ENCODE data around the gene S100A13. TPM values are rescaled to one million over a fixed set of nuclear protein-coding genes. Genes with fewer than 3 reads are reported as not detected.

Gene S100A13
- total and polyA plus RNA-seq, 9 of the 15 experiments (the other 6 are each of a cell fraction or from before 2014, with no cell fraction given) = 41.9 to 129 (median 58.0) TPM

GRCh38 chr1:153670859-153671627, 43.7 kb upstream of the S100A13 start, which contains the start of gene ILF2 (continued):
- TF ChIP-seq FOXK2 (conservative IDR thresholded peaks at IDR 0.05 in 1 of 2, IDR thresholded peaks at IDR 0.05 in 1 of 2; ENCODE audit: low read depth in 2 of 2) = peak in 1 of 2 experiments; percentile 74; a peak in 2 of 4 replicates
- peak; percentile 64 to 86 for TF ChIP-seq MNT (conservative IDR thresholded peaks at IDR 0.05)
- no peak for TF ChIP-seq ZNF311 (CRISPR knock-in tag; IDR thresholded peaks at IDR 0.05)
- TF ChIP-seq DPF2 (IDR thresholded peaks at IDR 0.05) = no peak; the same call in 1 of the 2 replicates
- no peak for TF ChIP-seq NR2C2 (CRISPR knock-in tag; IDR thresholded peaks at IDR 0.05)
- TF ChIP-seq NR2C2 (tag; IDR thresholded peaks at IDR 0.05) = peak; percentile 62; the same call in 1 of the 2 replicates
- peak; percentile 95 for TF ChIP-seq NFRKB (IDR thresholded peaks at IDR 0.05; ENCODE audit: low read depth)
- no peak for TF ChIP-seq ZKSCAN8 (CRISPR knock-in tag; IDR thresholded peaks at IDR 0.05)
- TF ChIP-seq, protein P1, sequence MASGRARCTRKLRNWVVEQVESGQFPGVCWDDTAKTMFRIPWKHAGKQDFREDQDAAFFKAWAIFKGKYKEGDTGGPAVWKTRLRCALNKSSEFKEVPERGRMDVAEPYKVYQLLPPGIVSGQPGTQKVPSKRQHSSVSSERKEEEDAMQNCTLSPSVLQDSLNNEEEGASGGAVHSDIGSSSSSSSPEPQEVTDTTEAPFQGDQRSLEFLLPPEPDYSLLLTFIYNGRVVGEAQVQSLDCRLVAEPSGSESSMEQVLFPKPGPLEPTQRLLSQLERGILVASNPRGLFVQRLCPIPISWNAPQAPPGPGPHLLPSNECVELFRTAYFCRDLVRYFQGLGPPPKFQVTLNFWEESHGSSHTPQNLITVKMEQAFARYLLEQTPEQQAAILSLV (tag; IDR thresholded peaks at IDR 0.05) = no peak
- TF ChIP-seq, protein P2, sequence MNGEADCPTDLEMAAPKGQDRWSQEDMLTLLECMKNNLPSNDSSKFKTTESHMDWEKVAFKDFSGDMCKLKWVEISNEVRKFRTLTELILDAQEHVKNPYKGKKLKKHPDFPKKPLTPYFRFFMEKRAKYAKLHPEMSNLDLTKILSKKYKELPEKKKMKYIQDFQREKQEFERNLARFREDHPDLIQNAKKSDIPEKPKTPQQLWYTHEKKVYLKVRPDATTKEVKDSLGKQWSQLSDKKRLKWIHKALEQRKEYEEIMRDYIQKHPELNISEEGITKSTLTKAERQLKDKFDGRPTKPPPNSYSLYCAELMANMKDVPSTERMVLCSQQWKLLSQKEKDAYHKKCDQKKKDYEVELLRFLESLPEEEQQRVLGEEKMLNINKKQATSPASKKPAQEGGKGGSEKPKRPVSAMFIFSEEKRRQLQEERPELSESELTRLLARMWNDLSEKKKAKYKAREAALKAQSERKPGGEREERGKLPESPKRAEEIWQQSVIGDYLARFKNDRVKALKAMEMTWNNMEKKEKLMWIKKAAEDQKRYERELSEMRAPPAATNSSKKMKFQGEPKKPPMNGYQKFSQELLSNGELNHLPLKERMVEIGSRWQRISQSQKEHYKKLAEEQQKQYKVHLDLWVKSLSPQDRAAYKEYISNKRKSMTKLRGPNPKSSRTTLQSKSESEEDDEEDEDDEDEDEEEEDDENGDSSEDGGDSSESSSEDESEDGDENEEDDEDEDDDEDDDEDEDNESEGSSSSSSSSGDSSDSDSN (IDR thresholded peaks at IDR 0.05; ENCODE audit: borderline replicate concordance in 1 of 2, low read depth in 2 of 2, low read length in 2 of 2) = 0 out of 4 replicates have a peak, but pooled peaks of 1 of the 2 experiments have one; percentile 37
- TF ChIP-seq ZNF274 (IDR thresholded peaks at IDR 0.05; ENCODE audit: borderline replicate concordance, low read depth, low read length) = peak; percentile 67
- peak; percentile 99 for TF ChIP-seq LCOR (CRISPR knock-in tag; IDR thresholded peaks at IDR 0.05)
- no peak for TF ChIP-seq DDX20 (tag; IDR thresholded peaks at IDR 0.05; ENCODE audit: low read depth)
- peak; percentile 95 for TF ChIP-seq SP1 (CRISPR knock-in tag; IDR thresholded peaks at IDR 0.05)
- TF ChIP-seq, protein P3, sequence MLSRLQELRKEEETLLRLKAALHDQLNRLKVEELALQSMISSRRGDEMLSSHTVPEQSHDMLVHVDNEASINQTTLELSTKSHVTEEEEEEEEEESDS (CRISPR knock-in tag; IDR thresholded peaks at IDR 0.05) = no peak
- TF ChIP-seq, protein P4, sequence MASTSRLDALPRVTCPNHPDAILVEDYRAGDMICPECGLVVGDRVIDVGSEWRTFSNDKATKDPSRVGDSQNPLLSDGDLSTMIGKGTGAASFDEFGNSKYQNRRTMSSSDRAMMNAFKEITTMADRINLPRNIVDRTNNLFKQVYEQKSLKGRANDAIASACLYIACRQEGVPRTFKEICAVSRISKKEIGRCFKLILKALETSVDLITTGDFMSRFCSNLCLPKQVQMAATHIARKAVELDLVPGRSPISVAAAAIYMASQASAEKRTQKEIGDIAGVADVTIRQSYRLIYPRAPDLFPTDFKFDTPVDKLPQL (IDR thresholded peaks at IDR 0.05; ENCODE audit: extremely low read depth, insufficient read length) = no peak
- TF ChIP-seq RBM39 (optimal IDR thresholded peaks at IDR 0.05; ENCODE audit: low read depth, low read length) = no peak
- TF ChIP-seq RBBP5 (IDR thresholded peaks at IDR 0.05; ENCODE audit: borderline replicate concordance, insufficient read depth, low read length, poor library complexity, severe bottlenecking) = peak; percentile 71
- TF ChIP-seq DIDO1 (tag; IDR thresholded peaks at IDR 0.05; ENCODE audit: low read depth) = no peak

All from K562 (cell line).